Gastrocnemius medialis (tissue), 4 donors: ENCODE results near the gene MYL7. TPM values are rescaled to one million over a fixed set of nuclear protein-coding genes. Genes with fewer than 3 reads are reported as not detected.

Experiments
- ATAC-seq, 2 donors: fragments of 150-250 bp; one replicate each; pipeline ENCODE4 v1.9.1; 2016
- DNase-seq, 2 donors: peaks; one replicate each; pipeline ENCODE4 v3.0.0-alpha.2; 2019
- H3K27ac ChIP-seq, 4 donors: fragments of 200-600 bp; sonication (generic); 1 replicate in 1 of 4; 2 replicates in 3 of 4; pipeline ENCODE4 v1.5.1; 2016 to 2018; ENCODE audit warnings: mild to moderate bottlenecking in 2 of 4, moderate library complexity in 1 of 4
- H3K27me3 ChIP-seq, 3 donors: fragments of 200-600 bp; sonication (generic) in 2 of 3; 1 replicate in 1 of 3; 2 replicates in 2 of 3; pipeline versions ENCODE4 v1.5.1 to v1.6.0; 2016 to 2019; ENCODE audit warnings: mild to moderate bottlenecking in 1 of 3, moderate library complexity in 1 of 3
- H3K36me3 ChIP-seq, 2 donors: fragments of 200-600 bp; sonication (generic) in 1 of 2; one replicate each; pipeline ENCODE4 v1.5.1; 2017 to 2018
- H3K4me1 ChIP-seq, 2 donors: fragments of 200-600 bp; sonication (generic) in 1 of 2; one replicate each; pipeline ENCODE4 v1.5.1; 2016 to 2017; ENCODE audit warnings: mild to moderate bottlenecking in 2 of 2
- H3K4me3 ChIP-seq, 4 donors: fragments of 200-600 bp; sonication (generic) in 3 of 4; 1 replicate in 1 of 4; 2 replicates in 3 of 4; pipeline ENCODE4 v1.5.1; 2016 to 2019; ENCODE audit warnings: mild to moderate bottlenecking in 2 of 4
- H3K9me3 ChIP-seq, 3 donors: fragments of 200-600 bp; sonication (generic) in 2 of 3; 1 replicate in 1 of 3; 2 replicates in 2 of 3; pipeline ENCODE4 v1.5.1; 2016 to 2019
- POLR2A ChIP-seq, 2 donors: fragments of 450-650 bp; IDR thresholded peaks; one replicate each; pipeline ENCODE4 v1.6.1; 2017; ENCODE audit warnings: antibody characterized with exemption in 2 of 2, mild to moderate bottlenecking in 2 of 2, moderate library complexity in 2 of 2
- in situ Hi-C, 4 donors: fragments of 200-750 bp; cut with MboI; loops; one replicate each; pipeline versions ENCODE4 v1.15.0 to v1.8.0; 2017; ENCODE audit warnings: low sequenced_read_pairs in 4 of 4
- intact Hi-C: fragments of 100-400 bp; cut with DNase I; formaldehyde crosslinking; loops from one replicate; pipeline ENCODE4 v1.15.1; 2023; ENCODE audit warnings: low total_unique reads
- total RNA-seq, 4 donors: library from RNA; depleted of rRNA; stranded (reverse); fragments of >200 nt; gene quantifications; one replicate each; pipeline versions ENCODE4 v1.1.0 to v1.2.3, GENCODE V29; 2016
- TF ChIP-seq, protein P1 (sequence below), 5 experiments: fragments of 450-650 bp in 3 of 5; fragments of 200-600 bp in 2 of 5; sonication (generic) in 2 of 5; IDR thresholded peaks in 4 of 5; conservative IDR thresholded peaks in 1 of 5; 1 replicate in 4 of 5; 2 replicates in 1 of 5; pipeline ENCODE4 v1.5.1; 2016 to 2019; ENCODE audit warnings: antibody characterized with exemption in 5 of 5, mild to moderate bottlenecking in 3 of 5, moderate library complexity in 3 of 5

Gene MYL7
- total RNA-seq, 4 donors from 2014 or later, result 2.6 TPM; not detected in 3

DNA sequence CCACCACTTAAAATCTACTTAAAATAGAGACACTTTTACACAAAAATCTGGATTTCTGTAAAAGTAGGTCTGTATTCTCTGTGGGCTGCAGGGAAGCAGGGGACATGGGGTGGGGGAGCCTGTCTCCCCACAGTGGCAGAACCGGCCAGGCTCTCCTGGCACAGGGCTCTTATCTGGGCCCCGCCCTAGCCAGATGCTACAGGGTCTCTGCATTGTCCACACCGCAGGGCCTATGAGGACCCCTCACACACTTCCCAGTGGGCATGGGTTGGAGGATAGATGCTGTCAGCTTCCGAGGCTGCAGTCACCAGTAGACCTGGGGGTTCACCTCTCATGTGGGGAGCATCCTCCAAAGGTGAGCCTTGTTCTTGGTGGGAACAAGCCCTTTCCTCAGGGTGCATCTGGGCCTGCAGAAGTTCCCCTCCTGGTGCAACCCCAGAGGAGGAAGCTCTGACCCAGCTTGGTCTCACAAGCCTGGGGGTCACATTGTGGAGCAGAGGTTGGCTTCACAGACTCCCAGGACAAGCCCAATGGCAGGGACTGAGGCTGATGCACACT lies 15.4 kb upstream of the MYL7 start:
- in situ Hi-C loops, result no loop called here
- Histone ChIP-seq H3K27ac (no peak overlapping the region), H3K9me3 (no peaks in the 10 kb centered on the region), H3K36me3 (no peaks in the 10 kb centered on the region), H3K4me3 (no peak overlapping the region), H3K4me1 (peaks cover 10 to 11% of the 10 kb centered on the region in 2 donors), H3K27me3 (no peaks in the 10 kb centered on the region)
- ATAC-seq (no peak), DNase-seq (no peak)
- no peak for TF ChIP-seq POLR2A (IDR thresholded peaks at IDR 0.05)
- TF ChIP-seq, protein P1, sequence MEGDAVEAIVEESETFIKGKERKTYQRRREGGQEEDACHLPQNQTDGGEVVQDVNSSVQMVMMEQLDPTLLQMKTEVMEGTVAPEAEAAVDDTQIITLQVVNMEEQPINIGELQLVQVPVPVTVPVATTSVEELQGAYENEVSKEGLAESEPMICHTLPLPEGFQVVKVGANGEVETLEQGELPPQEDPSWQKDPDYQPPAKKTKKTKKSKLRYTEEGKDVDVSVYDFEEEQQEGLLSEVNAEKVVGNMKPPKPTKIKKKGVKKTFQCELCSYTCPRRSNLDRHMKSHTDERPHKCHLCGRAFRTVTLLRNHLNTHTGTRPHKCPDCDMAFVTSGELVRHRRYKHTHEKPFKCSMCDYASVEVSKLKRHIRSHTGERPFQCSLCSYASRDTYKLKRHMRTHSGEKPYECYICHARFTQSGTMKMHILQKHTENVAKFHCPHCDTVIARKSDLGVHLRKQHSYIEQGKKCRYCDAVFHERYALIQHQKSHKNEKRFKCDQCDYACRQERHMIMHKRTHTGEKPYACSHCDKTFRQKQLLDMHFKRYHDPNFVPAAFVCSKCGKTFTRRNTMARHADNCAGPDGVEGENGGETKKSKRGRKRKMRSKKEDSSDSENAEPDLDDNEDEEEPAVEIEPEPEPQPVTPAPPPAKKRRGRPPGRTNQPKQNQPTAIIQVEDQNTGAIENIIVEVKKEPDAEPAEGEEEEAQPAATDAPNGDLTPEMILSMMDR (IDR thresholded peaks at IDR 0.05 in 4 of 5, conservative IDR thresholded peaks at IDR 0.05 in 1 of 5), result no peak
- intact Hi-C loops, result no loop called here

DNA sequence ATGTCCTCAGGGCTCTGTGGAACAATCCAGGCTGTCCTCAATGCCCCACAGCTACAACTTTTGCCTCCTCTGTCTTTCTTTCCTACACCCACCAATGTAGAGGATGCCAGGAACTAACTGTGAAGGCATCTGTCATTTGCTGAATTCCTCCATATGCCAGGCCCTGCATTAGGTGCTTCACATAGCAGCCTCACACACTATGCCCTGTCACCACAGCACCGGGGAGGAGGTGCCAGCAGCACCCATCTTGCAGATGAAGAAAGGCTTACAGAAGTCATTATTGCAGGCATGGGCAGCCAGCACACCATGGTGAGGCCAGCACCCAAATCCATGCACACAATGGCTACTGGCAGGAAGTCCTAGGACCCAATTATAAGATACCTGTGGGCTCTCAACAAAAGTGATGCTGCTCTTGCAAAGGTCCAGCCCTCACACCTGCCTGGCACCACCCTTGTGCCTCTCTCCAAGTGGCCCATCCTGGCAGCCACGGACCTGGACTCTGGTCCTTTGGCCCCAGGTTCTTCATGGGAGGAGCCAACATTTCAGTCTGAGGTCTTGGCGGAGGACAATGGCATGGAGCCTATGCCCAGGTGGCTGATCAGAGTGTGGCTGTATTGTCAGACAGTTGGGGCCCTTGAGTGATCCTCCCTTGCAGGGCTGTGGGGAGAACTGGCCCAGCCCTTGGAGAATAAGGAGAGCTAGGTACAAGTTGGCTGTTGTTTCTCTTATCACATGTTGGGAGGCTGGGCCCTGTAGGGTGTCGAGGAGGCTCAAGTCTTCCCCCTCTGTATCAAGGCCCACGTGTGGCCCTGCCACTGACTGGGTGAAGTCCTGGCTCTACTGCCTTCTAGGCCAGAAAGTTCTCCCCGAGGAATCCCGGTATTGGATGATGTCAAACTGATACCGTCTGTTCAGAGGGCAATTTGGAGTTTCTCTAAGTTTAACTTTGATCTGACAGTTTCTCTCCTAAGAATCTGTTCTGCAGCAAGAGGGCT lies 14.4 kb upstream of the MYL7 start:
- Histone ChIP-seq H3K4me3 (no peak overlapping the region), H3K27ac (no peak overlapping the region), H3K36me3 (no peaks in the 10 kb centered on the region), H3K9me3 (no peaks in the 10 kb centered on the region), H3K27me3 (no peaks in the 10 kb centered on the region), H3K4me1 (peaks cover 10 to 11% of the 10 kb centered on the region in 2 donors)
- ATAC-seq (no peak), DNase-seq (no peak)
- intact Hi-C loops (no loop called here), in situ Hi-C loops (no loop called here)
- TF ChIP-seq POLR2A (IDR thresholded peaks at IDR 0.05), result no peak
- TF ChIP-seq, protein P1 (IDR thresholded peaks at IDR 0.05 in 4 of 5, conservative IDR thresholded peaks at IDR 0.05 in 1 of 5), result no peak

DNA sequence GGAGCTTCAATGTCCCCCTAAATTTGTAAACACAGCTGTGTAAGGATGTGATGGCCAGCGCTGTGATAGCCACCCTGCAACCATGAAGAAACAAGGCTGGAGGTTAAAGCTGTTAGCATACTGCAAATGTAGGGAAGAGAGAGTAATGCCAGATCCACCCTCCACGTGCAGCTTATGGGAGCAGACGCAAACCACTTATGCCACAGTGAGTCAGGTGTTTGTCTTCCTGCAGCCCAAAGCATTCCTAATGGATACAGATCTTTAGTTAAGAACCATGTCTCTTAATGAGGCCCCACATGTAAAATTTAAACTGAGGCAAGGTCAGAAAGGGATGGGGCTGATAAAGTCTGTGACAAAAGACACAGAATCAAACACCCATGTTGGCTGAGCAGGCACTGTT lies 13.6 kb upstream of the MYL7 start:
- no peak for TF ChIP-seq POLR2A (IDR thresholded peaks at IDR 0.05)
- TF ChIP-seq, protein P1 (IDR thresholded peaks at IDR 0.05 in 4 of 5, conservative IDR thresholded peaks at IDR 0.05 in 1 of 5), result no peak
- Histone ChIP-seq H3K9me3 (no peaks in the 10 kb centered on the region), H3K4me3 (no peak overlapping the region), H3K36me3 (no peaks in the 10 kb centered on the region), H3K4me1 (peaks cover 4 to 9% of the 10 kb centered on the region in 2 donors), H3K27me3 (no peaks in the 10 kb centered on the region), H3K27ac (no peak overlapping the region)
- ATAC-seq (no peak), DNase-seq (no peak)
- in situ Hi-C loops, result no loop called here
- intact Hi-C loops, result no loop called here

DNA sequence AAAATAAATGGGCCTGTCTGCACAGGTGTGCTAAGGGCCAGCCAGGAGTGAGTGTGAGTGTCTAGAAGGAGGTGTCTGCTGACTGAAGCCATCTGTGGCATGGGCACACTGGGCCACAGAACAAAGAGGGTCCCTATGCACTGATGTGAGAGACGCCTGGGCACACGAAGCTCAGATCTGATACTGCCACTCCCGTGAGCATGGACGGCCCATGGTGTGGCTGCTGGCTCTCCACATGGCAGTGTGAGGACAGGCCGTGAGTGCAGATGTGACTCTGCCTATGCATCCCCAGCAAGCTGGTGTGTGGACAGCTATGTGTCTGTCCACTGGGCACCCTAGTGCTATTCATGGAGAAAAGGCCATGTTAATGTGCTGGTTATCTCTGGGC lies 12.8 kb upstream of the MYL7 start:
- Histone ChIP-seq H3K27me3 (no peaks in the 10 kb centered on the region), H3K9me3 (no peaks in the 10 kb centered on the region), H3K27ac (no peak overlapping the region), H3K36me3 (no peaks in the 10 kb centered on the region), H3K4me1 (peaks cover 0 to 2% of the 10 kb centered on the region in 2 donors), H3K4me3 (no peak overlapping the region)
- intact Hi-C loops, result no loop called here
- TF ChIP-seq POLR2A (IDR thresholded peaks at IDR 0.05), result no peak
- TF ChIP-seq, protein P1 (IDR thresholded peaks at IDR 0.05 in 4 of 5, conservative IDR thresholded peaks at IDR 0.05 in 1 of 5), result no peak
- no peak for DNase-seq
- ATAC-seq, result no peak
- in situ Hi-C loops, result no loop called here
